Heart right ventricle (tissue), 16 donors: ENCODE measurements around the gene CHST11. TPM values are rescaled to one million over a fixed set of nuclear protein-coding genes. Genes with fewer than 3 reads are reported as not detected.

ENCODE experiments used
- ATAC-seq, 8 donors: fragments of 200-7000 bp; cut with Tn5 transposase; one replicate each; pipeline ENCODE4 v1.9.1; 2020; ENCODE audit warnings: mild to moderate bottlenecking in 8 of 8, moderate library complexity in 8 of 8, moderate number of reproducible peaks in 1 of 8
- DNase-seq, 2 donors: peaks; one replicate each; pipeline ENCODE4 v3.0.0-alpha.2; 2020
- H3K27ac ChIP-seq, 10 donors: fragments of 200-600 bp; sonication (generic) in 2 of 10; one replicate each; pipeline versions ENCODE4 v1.5.0 to v1.8.0; 2020 to 2022; ENCODE audit warnings: mild to moderate bottlenecking in 3 of 10
- H3K27me3 ChIP-seq, 7 donors: fragments of 200-600 bp; one replicate each; pipeline ENCODE4 v1.8.0; 2021 to 2022; ENCODE audit warnings: mild to moderate bottlenecking in 2 of 7
- H3K36me3 ChIP-seq, 9 donors: fragments of 200-600 bp; sonication (generic) in 1 of 9; one replicate each; pipeline versions ENCODE4 v1.5.0 to v1.8.0; 2020 to 2022; ENCODE audit warnings: mild to moderate bottlenecking in 2 of 9
- H3K4me1 ChIP-seq, 9 donors: fragments of 200-600 bp; sonication (generic) in 1 of 9; one replicate each; pipeline versions ENCODE4 v1.5.0 to v1.8.0; 2020 to 2022; ENCODE audit warnings: mild to moderate bottlenecking in 4 of 9
- H3K4me3 ChIP-seq, 10 donors: fragments of 200-600 bp; sonication (generic) in 2 of 10; one replicate each; pipeline versions ENCODE4 v1.5.0 to v1.8.0; 2020 to 2022; ENCODE audit warnings: mild to moderate bottlenecking in 7 of 10, moderate library complexity in 2 of 10
- H3K9me3 ChIP-seq, 11 donors: fragments of 200-600 bp in 10 of 11; sonication (generic) in 2 of 11; one replicate each; pipeline versions ENCODE4 v1.5.0 to v1.8.0; 2013 to 2022; ENCODE audit warnings: mild to moderate bottlenecking in 2 of 11, control low read depth in 1 of 11, moderate library complexity in 1 of 11
- CTCF ChIP-seq, 9 donors: fragments of 200-600 bp; sonication (generic) in 2 of 9; IDR thresholded peaks; one replicate each; pipeline versions ENCODE4 v1.5.0 to v1.8.0; 2021 to 2022; ENCODE audit warnings: antibody characterized with exemption in 9 of 9, mild to moderate bottlenecking in 5 of 9, moderate library complexity in 1 of 9
- WGBS, 2 donors: extraction: QIAGEN DNeasy Blood & Tissue Kit; methylation state at CpG; one replicate each; pipeline ENCODE4 v1.1.7; 2013; ENCODE audit warnings: inconsistent platforms in 1 of 2; 5-methylcytosine and 5-hydroxymethylcytosine counted together
- intact Hi-C, 10 donors: fragments of 100-400 bp; cut with DNase I; formaldehyde crosslinking; loops; one replicate each; pipeline versions ENCODE4 v1.11.1 to v1.14.2; 2022
- polyA plus RNA-seq, 2 donors: library from polyadenylated mRNA; stranded (reverse); fragments of 200-250 nt; gene quantifications; one replicate each; pipeline ENCODE4 v1.2.3, GENCODE V29; 2013
- total RNA-seq, 10 donors: library from RNA; stranded (reverse); fragmentation: NEBNext Ultra II Directional in 3 of 10; extraction: Animal tissue kit (Norgen Biotek cat#: 25700) in 3 of 10; gene quantifications; one replicate each; pipeline versions ENCODE4 v1.2.1 to v1.2.4, GENCODE V29; 2021 to 2023
- donor health status: Arrhythmogenic right ventricular cardiomyopathy.
- donor health status: ischemic (EF 13 %, LVEDD 7.1; RV severe dilation, severe dysfunction).
- donor health status: healthy with polysubstance abuse.
- donor health status: DM: no; HTN: yes; CAD: no.
- donor health status: DM: no; HTN: no; CAD: no.
- donor health status: ischemic (EF 25% LVEDD 6.9; RV normal size, moderate dysfunction).
- donor health status: ischemic (EF 25% LVEDD 5.7; RV mildly dilated, moderate dysfunction).
- donor health status: healthy.
- donor health status: DM: yes; HTN: yes; CAD: no.
- donor health status: Ischemic cardiomyopathy.
- donor health status: ischemic (EF 35%, LVEDD 5.7; RV mildly dilated, moderate dysfunction).
- donor health status: nonischemic (EF 11% LVEDD 7.7; RV severe dilation, severe dysfunction).
- donor health status: DM: yes; HTN: yes; CAD: no.
- donor health status: PGD.
- donor health status: ischemic (EF 29% LVEDD 5.4; RV normal size, mild dysfunction).
- donor health status: nonischemic (EF 23%, LVEDD 6.1; RV moderate dilation, normal function).

CHST11 gene
- total and polyA plus RNA-seq, 12 donors, result 1.1 to 12.7 (median 4.3) TPM

GRCh38 chr12:104720339-104721038 is 263.7 kb downstream of the CHST11 start:
- Histone ChIP-seq H3K4me3 (peak overlapping the region in 9 of 10 donors; percentile 13 to 49 (median 41)), H3K27ac (peak overlapping the region in 7 of 10 donors; percentile 34 to 88 (median 43)), H3K27me3 (no peaks in the 10 kb centered on the region), H3K9me3 (no peaks in the 10 kb centered on the region), H3K36me3 (no peaks in the 10 kb centered on the region), H3K4me1 (peaks cover 0 to 31% (median 16%) of the 10 kb centered on the region in 9 donors)
- intact Hi-C loops, result loop anchor here in 1 of 10 donors (10.0 kb wide), 1 partner anchor 336 kb away; no protein-coding TSS in a partner anchor
- TF ChIP-seq CTCF (IDR thresholded peaks at IDR 0.05), result no peak
- peak in 7 of 8 donors; percentile 30 to 58 (median 39) for ATAC-seq
- 44 to 56% methylated on average over 29 of the region's 29 CpGs for WGBS, 2 donors
- no peak for DNase-seq

DNA sequence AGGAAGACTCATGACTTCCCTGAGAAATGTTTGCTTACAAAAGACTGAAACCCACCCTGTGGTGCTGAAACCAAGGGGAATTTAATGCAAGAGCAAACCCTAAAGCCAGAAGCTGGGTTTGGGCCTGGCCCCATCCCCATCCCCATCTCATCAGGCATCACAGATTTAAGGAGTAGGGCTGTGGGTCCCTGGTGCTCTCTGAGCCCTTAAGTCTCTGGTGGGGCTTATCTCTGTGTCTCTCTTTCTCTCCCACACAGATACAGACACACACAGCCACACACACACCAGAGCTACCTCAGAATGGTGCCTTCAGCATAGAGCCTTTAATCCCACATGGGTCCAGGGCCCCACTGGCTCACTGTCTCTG is 264.3 kb downstream of the CHST11 start:
- H3K36me3 ChIP-seq, result no peaks in the 10 kb centered on the region
- ATAC-seq (peak in 2 of 8 donors; percentile 2 to 3), DNase-seq (no peak)
- H3K27ac ChIP-seq, result peak overlapping the region in 6 of 10 donors; percentile 34 to 88 (median 55)
- H3K9me3 ChIP-seq, result no peaks in the 10 kb centered on the region
- intact Hi-C loops, result loop anchor here in 1 of 10 donors (10.0 kb wide), 1 partner anchor 336 kb away; no protein-coding TSS in a partner anchor
- H3K4me3 ChIP-seq, result peak overlapping the region in 8 of 10 donors; percentile 13 to 49 (median 42)
- no peak for TF ChIP-seq CTCF (IDR thresholded peaks at IDR 0.05)
- no peaks in the 10 kb centered on the region for H3K27me3 ChIP-seq
- peaks cover 0 to 27% (median 13%) of the 10 kb centered on the region in 9 donors for H3K4me1 ChIP-seq

DNA sequence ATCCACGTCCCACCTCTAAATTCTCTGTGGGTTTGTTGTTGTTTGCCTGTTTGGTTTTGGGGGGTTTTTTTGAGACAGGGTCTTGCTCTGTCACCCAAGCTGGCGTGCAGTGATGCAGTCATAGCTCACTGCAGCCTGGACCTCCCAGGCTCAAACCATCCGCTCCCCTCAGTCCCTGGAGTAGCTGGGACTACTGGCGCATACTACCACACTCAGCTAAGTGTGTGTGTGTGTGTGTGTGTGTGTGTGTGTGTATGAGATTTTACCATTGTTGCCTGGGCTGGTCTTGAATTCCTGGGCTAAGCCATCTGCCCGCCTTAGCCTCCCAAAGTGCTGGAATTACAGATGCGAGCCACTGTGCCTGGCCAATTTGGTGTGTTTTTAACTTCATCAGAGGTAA is 265.2 kb downstream of the CHST11 start:
- H3K9me3 ChIP-seq, result no peaks in the 10 kb centered on the region
- H3K36me3 ChIP-seq, result no peaks in the 10 kb centered on the region
- intact Hi-C loops, result loop anchor here in 1 of 10 donors (10.0 kb wide), 1 partner anchor 337 kb away; no protein-coding TSS in a partner anchor
- no peaks in the 10 kb centered on the region for H3K27me3 ChIP-seq
- no peak for TF ChIP-seq CTCF (IDR thresholded peaks at IDR 0.05)
- H3K4me1 ChIP-seq, result peaks cover 0 to 27% (median 13%) of the 10 kb centered on the region in 9 donors
- H3K4me3 ChIP-seq, result no peak overlapping the region
- no peak for DNase-seq
- H3K27ac ChIP-seq, result no peak overlapping the region
- ATAC-seq, result no peak
- 98 to 99% methylated on average over 6 of the region's 6 CpGs for WGBS, 2 donors

DNA sequence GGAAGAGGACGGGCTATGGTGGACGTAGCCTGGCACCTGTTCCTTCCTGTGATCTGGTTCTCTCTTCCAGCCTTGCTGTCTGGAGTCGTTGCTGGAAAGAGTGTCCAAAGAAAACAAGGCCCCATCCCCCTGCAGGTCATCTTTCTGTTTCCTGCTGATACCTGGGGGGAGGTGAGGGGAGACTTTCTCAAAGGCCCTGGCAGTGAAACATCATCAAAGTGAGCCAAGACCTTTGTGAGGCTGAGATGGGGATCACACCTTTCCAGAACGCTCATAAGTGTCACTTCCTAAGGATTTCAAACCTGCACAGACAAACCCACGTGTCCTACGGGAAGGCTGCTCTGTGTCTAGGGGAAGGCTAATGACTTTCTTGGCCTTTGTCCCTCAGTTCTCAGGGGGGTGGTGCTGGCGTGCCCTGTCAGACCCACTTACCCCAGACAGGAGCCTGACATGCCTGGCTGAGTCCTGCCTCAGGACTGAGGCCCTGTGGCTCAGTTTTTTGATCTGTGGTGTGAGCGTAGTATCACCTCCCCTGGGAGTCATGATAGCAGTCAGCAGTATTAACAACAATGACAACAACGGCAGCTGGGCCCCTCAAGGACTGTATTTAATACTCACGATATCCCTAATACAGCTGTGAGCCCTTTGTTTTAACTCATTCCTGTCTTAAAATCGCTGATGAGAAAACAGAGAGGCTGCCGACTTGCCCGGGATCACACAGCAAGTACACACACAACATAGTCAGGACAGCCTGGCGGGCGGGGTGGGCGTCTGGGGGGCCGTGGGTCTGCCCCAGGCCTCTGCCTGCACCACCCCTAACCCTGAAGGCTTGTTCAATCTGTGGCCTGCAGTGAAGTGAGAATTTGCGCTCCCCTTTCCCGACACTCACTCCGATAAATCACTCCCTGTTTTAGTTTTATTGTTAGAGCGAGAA is 266.1 kb downstream of the CHST11 start:
- no peaks in the 10 kb centered on the region for H3K27me3 ChIP-seq
- DNase-seq (no peak), ATAC-seq (no peak)
- no peak overlapping the region for H3K4me3 ChIP-seq
- H3K9me3 ChIP-seq, result no peaks in the 10 kb centered on the region
- H3K27ac ChIP-seq, result no peak overlapping the region
- WGBS, 2 donors, result 78 to 80% methylated on average over 21 of the region's 21 CpGs
- H3K4me1 ChIP-seq, result peaks cover 0 to 36% (median 15%) of the 10 kb centered on the region in 9 donors
- no peak for TF ChIP-seq CTCF (IDR thresholded peaks at IDR 0.05)
- no peaks in the 10 kb centered on the region for H3K36me3 ChIP-seq
- intact Hi-C loops, result loop anchor here in 1 of 10 donors (10.0 kb wide), 1 partner anchor 338 kb away; no protein-coding TSS in a partner anchor
